MM.1S (cell line): ENCODE results near the gene MARF1.
"Not testable (repeated sequence)": the region's sequence is repeated elsewhere in the genome, so short reads cannot be mapped to it uniquely, and the experiment has no call there.

Source experiments
- DNase-seq: peaks from one replicate; pipeline ENCODE4 v3.0.0-alpha.2; 2015
- H2AFZ ChIP-seq: fragments of 300-600 bp; sonication (generic); 2 replicates; pipeline ENCODE4 v1.6.0; 2016; ENCODE audit warnings: antibody characterized with exemption, low read length
- H3F3A ChIP-seq: fragments of 300-600 bp; sonication (generic); 2 replicates; pipeline ENCODE4 v1.6.1; 2016; ENCODE audit warnings: mild to moderate bottlenecking, antibody characterized with exemption, low read length, moderate library complexity, mixed read lengths; ENCODE audit not compliant: insufficient read depth
- H3K27ac ChIP-seq: fragments of 300-600 bp; sonication (generic); 2 replicates; pipeline ENCODE4 v1.5.1; 2016; ENCODE audit warnings: mild to moderate bottlenecking, low read length
- H3K27me3 ChIP-seq: fragments of 300-600 bp; sonication (generic); replicated peaks from 2 replicates; pipeline ENCODE4 v1.6.0; 2016; ENCODE audit warnings: low read length; ENCODE audit not compliant: insufficient read depth
- H3K36me3 ChIP-seq: fragments of 300-600 bp; sonication (generic); replicated peaks from 2 replicates; pipeline ENCODE4 v1.6.1; 2016; ENCODE audit warnings: mild to moderate bottlenecking, low read length, mixed read lengths; ENCODE audit not compliant: insufficient read depth
- H3K4me1 ChIP-seq: fragments of 300-600 bp; sonication (generic); 2 replicates; pipeline ENCODE4 v1.6.1; 2016; ENCODE audit warnings: low read length, mixed read lengths
- H3K4me2 ChIP-seq: fragments of 300-600 bp; sonication (generic); 2 replicates; pipeline ENCODE4 v1.6.0; 2016; ENCODE audit warnings: low read depth, low read length
- H3K4me3 ChIP-seq: fragments of 300-600 bp; sonication (generic); 2 replicates; pipeline ENCODE4 v1.5.1; 2016; ENCODE audit warnings: low read length, mixed read lengths
- H3K79me2 ChIP-seq: fragments of 300-600 bp; sonication (generic); 2 replicates; pipeline ENCODE4 v1.6.1; 2016; ENCODE audit warnings: mixed run types, low read length, mixed read lengths
- H3K9ac ChIP-seq: fragments of 300-600 bp; sonication (generic); 2 replicates; pipeline ENCODE4 v1.6.1; 2016; ENCODE audit warnings: low read length, mixed read lengths
- H3K9me2 ChIP-seq: fragments of 300-600 bp; sonication (generic); replicated peaks from 2 replicates; pipeline ENCODE4 v1.6.1; 2016; ENCODE audit warnings: mild to moderate bottlenecking, low read length, mixed read lengths; ENCODE audit not compliant: insufficient read depth
- H3K9me3 ChIP-seq: fragments of 300-600 bp; sonication (generic); replicated peaks from 2 replicates; pipeline ENCODE4 v1.6.1; 2016; ENCODE audit warnings: mild to moderate bottlenecking, low read length, mixed read lengths; ENCODE audit not compliant: insufficient read depth
- H4K20me1 ChIP-seq: fragments of 300-600 bp; sonication (generic); 2 replicates; pipeline ENCODE4 v1.6.1; 2016; ENCODE audit warnings: mild to moderate bottlenecking, low read length, moderate library complexity, mixed read lengths; ENCODE audit not compliant: insufficient read depth
- CTCF ChIP-seq: fragments of 300-600 bp; sonication (generic); IDR thresholded peaks from 2 replicates; pipeline ENCODE4 v1.5.1; 2016; ENCODE audit warnings: antibody characterized with exemption, low read length, mixed read lengths
- EZH2 ChIP-seq: fragments of 300-600 bp; sonication (generic); optimal IDR thresholded peaks from 2 replicates; pipeline ENCODE3; 2017; ENCODE audit warnings: low read depth, mild to moderate bottlenecking, antibody characterized with exemption, low read length, mixed read lengths
- EZH2phosphoT487 ChIP-seq: fragments of 300-600 bp; sonication (generic); IDR thresholded peaks from 2 replicates; pipeline ENCODE4 v1.6.1; 2018; ENCODE audit warnings: antibody characterized with exemption, low read length

The MARF1 gene

GRCh38 chr16:15643048-15643945, at the start of gene MARF1:
Gene MARF1 (minus strand): TSS chr16:15643154. CDS start chr16:15639233, 3,921 bp downstream.
- Histone ChIP-seq H3K36me3 (no peaks in the 10 kb centered on the region), H3K27ac (peak within 1 kb of the TSS; percentile 97), H2AFZ (peak within 1 kb of the TSS; percentile 63), H3K9me3 (no peaks in the 10 kb centered on the region), H4K20me1 (no peaks in the 10 kb centered on the region), H3K9ac (peak within 1 kb of the TSS; percentile 97), H3K9me2 (no peaks in the 10 kb centered on the region), H3F3A (peaks cover 51% of the 10 kb centered on the region), H3K4me2 (peak within 1 kb of the TSS; percentile 94), H3K27me3 (no peaks in the 10 kb centered on the region), H3K4me3 (peak within 1 kb of the TSS; percentile 83), H3K4me1 (peaks cover 34% of the 10 kb centered on the region), H3K79me2 (peaks cover 33% of the 10 kb centered on the region)
- TF ChIP-seq CTCF (peak; percentile 39), EZH2 (no peak)
- DNase-seq, result peak; percentile 96

GRCh38 chr16:15692508-15692907, 49.6 kb upstream of the MARF1 start:
- not testable (repeated sequence) for H2AFZ ChIP-seq, DNase-seq, H3K4me3 ChIP-seq, H3K4me2 ChIP-seq, H3K9me2 ChIP-seq, H3K9me3 ChIP-seq, H3F3A ChIP-seq, H3K27ac ChIP-seq, H3K79me2 ChIP-seq, H3K27me3 ChIP-seq, H3K4me1 ChIP-seq, H4K20me1 ChIP-seq, H3K36me3 ChIP-seq, H3K9ac ChIP-seq

- Histone ChIP-seq H3K9ac (no peak overlapping the region), H4K20me1 (no peaks in the 10 kb centered on the region), H2AFZ (no peak overlapping the region), H3K4me3 (no peak overlapping the region), H3K4me1 (no peaks in the 10 kb centered on the region), H3K4me2 (no peak overlapping the region), H3K27ac (no peak overlapping the region), H3F3A (no peaks in the 10 kb centered on the region), H3K9me3 (no peaks in the 10 kb centered on the region), H3K79me2 (0 out of 2 replicates have a peak, but pooled peaks cover 4% of the 10 kb centered on the region), H3K36me3 (peaks cover 5% of the 10 kb centered on the region), H3K9me2 (no peaks in the 10 kb centered on the region), H3K27me3 (no peaks in the 10 kb centered on the region)
- no peak for DNase-seq
- no peak for TF ChIP-seq EZH2phosphoT487
- TF ChIP-seq CTCF, result no peak
- TF ChIP-seq EZH2, result no peak
Measured at GRCh38 chr16:15691046-15691445, 48.1 kb upstream of the MARF1 start.

DNA sequence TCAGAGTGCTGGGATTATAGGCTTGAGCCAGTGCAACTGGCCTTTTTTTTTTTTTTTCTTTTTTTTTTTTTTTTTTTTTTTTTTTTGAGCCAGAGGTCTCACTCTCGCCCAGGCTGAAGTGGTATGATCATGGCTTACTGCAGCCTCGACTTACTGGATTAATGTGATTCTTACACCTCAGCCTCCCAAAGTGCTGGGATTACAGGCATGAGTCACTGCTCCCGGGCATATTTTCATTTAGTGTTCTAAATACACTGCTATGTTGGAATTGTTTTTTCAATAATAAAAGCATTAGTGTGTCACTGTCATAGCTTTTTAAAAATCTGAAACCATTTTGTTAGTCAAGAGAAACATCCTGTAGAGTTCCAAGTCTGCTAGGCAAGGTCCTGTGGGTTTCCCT, 47.3 kb upstream of the MARF1 start:
- DNase-seq, result no peak
- peaks cover 8% of the 10 kb centered on the region; the same call in 1 of the 2 replicates for H3K79me2 ChIP-seq
- no peak overlapping the region for H2AFZ ChIP-seq
- no peak overlapping the region for H3K27ac ChIP-seq
- no peak overlapping the region for H3K9ac ChIP-seq
- no peaks in the 10 kb centered on the region for H3K9me3 ChIP-seq
- no peak for TF ChIP-seq CTCF
- TF ChIP-seq EZH2phosphoT487, result no peak
- no peak for TF ChIP-seq EZH2
- no peaks in the 10 kb centered on the region for H3K4me1 ChIP-seq
- no peaks in the 10 kb centered on the region for H3F3A ChIP-seq
- no peak overlapping the region for H3K4me2 ChIP-seq
- no peaks in the 10 kb centered on the region for H3K9me2 ChIP-seq
- H3K27me3 ChIP-seq, result no peaks in the 10 kb centered on the region
- peaks cover 5% of the 10 kb centered on the region for H3K36me3 ChIP-seq
- no peak overlapping the region for H3K4me3 ChIP-seq
- no peaks in the 10 kb centered on the region for H4K20me1 ChIP-seq
